ENCODE data around the gene TBCK. TPM values are rescaled to one million over a fixed set of nuclear protein-coding genes. Genes with fewer than 3 reads are reported as not detected.

TBCK gene
- polyA plus RNA-seq, 6 donors from 2014 or later = 11.3 to 34.9 (median 22.2) TPM

GRCh38 chr4:106104276-106104675 lies 211.7 kb downstream of the TBCK start:
- Mint-ChIP-seq H3K27ac (no peak overlapping the region), H3K4me1 (peaks cover 0 to 5% (median 0%) of the 10 kb centered on the region in 3 donors), H3K36me3 (peaks cover 63 to 76% of the 10 kb centered on the region in 2 donors), H3K4me3 (no peak overlapping the region), H3K9me3 (peaks cover 5 to 19% (median 11%) of the 10 kb centered on the region in 7 donors), H3K27me3 (no peaks in the 10 kb centered on the region)
- DNase-seq = no peak
- ATAC-seq (ENCODE audit: low read depth in 2 of 2) = no peak

- H3K9me3 Mint-ChIP-seq = peaks cover 0 to 11% (median 4%) of the 10 kb centered on the region in 7 donors
- H3K27ac Mint-ChIP-seq = peak overlapping the region in 1 of 6 donors; percentile 49
- H3K4me3 Mint-ChIP-seq = no peak overlapping the region
- no peaks in the 10 kb centered on the region for H3K4me1 Mint-ChIP-seq
- no peak for ATAC-seq (ENCODE audit: low read depth in 2 of 2)
- peaks cover 38 to 55% of the 10 kb centered on the region in 2 donors for H3K36me3 Mint-ChIP-seq
- DNase-seq = no peak
- H3K27me3 Mint-ChIP-seq = no peaks in the 10 kb centered on the region
Measured at GRCh38 chr4:106096454-106096853, 219.6 kb downstream of the TBCK start.

DNA sequence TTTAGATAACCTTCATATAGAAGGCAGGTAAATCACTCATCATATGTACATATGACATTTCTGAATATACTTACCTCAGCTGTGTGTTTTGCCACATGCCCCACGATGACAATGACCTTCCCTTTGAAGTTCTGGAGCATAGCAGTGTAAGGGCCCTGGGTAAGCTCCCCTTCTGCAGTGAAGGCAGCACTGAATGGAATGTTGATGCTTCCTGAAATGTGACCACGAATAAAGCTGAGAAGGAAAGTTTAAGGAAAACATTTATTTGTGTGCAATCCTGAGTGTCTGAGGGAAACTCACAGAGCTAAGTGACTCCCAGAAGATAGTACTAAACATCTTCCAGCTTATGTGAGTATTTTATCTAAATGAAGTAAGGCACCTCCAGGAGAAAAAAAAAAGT lies 220.6 kb downstream of the TBCK start:
- Mint-ChIP-seq H3K27ac (no peak overlapping the region), H3K36me3 (peaks cover 42 to 57% of the 10 kb centered on the region in 2 donors), H3K27me3 (no peaks in the 10 kb centered on the region), H3K4me3 (no peak overlapping the region), H3K4me1 (no peaks in the 10 kb centered on the region), H3K9me3 (peaks cover 4 to 21% (median 14%) of the 10 kb centered on the region in 7 donors)
- ATAC-seq (ENCODE audit: low read depth in 2 of 2) (no peak), DNase-seq (no peak)

DNA sequence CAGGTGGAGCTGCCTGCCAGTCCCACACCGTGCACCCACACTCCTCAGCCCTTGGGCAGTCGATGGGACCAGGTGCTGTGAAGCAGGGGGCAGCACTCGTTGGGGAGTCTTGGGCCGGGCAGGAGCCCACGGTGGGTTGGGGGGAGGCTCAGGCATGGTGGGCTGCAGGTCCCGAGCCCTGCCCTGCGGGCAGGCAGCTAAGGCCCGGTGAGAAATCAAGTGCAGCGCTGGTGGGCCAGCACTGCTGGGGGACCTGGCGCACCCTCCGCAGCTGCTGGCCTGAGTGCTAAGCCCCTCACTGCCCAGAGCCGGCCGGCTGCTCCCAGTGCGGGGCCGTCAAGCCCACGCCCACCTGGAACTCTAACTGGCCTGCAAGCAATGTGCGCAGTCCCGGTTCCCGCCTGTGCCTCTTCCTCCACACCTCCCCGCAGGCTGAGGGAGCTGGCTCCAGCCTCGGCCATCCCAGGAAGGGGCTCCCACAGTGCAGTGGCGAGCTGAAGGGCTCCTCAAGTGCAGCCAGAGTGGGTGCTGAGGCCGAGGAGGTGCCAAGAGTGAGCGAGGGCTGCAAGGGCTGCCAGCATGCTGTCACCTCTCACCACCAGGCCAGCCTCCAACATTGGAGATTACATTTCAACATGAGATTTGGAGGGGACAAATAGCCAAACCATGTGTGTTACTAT lies 223.5 kb downstream of the TBCK start:
- Mint-ChIP-seq H3K36me3 (peaks cover 68 to 72% of the 10 kb centered on the region in 2 donors), H3K9me3 (peaks cover 10 to 47% (median 38%) of the 10 kb centered on the region in 7 donors), H3K4me3 (no peak overlapping the region), H3K27ac (no peak overlapping the region), H3K27me3 (no peaks in the 10 kb centered on the region), H3K4me1 (no peaks in the 10 kb centered on the region)
- ATAC-seq (ENCODE audit: low read depth in 2 of 2) (no peak), DNase-seq (no peak)

- Mint-ChIP-seq H3K4me3 (no peak overlapping the region), H3K4me1 (peaks cover 0 to 3% (median 0%) of the 10 kb centered on the region in 3 donors), H3K27me3 (no peaks in the 10 kb centered on the region), H3K36me3 (peaks cover 67 to 81% of the 10 kb centered on the region in 2 donors), H3K27ac (peak overlapping the region in 1 of 6 donors; percentile 27), H3K9me3 (peaks cover 12 to 60% (median 43%) of the 10 kb centered on the region in 7 donors)
- DNase-seq (no peak), ATAC-seq (ENCODE audit: low read depth in 2 of 2) (no peak)
Measured at GRCh38 chr4:106090826-106091225, 225.2 kb downstream of the TBCK start.

- no peak overlapping the region for H3K4me3 Mint-ChIP-seq
- ATAC-seq (ENCODE audit: low read depth in 2 of 2) (no peak), DNase-seq (no peak)
- H3K36me3 Mint-ChIP-seq = peaks cover 79 to 89% of the 10 kb centered on the region in 2 donors
- H3K27me3 Mint-ChIP-seq = no peaks in the 10 kb centered on the region
- no peak overlapping the region for H3K27ac Mint-ChIP-seq
- peaks cover 24 to 90% (median 62%) of the 10 kb centered on the region in 7 donors for H3K9me3 Mint-ChIP-seq
- H3K4me1 Mint-ChIP-seq = peaks cover 13 to 21% (median 13%) of the 10 kb centered on the region in 3 donors
Measured at GRCh38 chr4:106083065-106083464, 232.9 kb downstream of the TBCK start.

GRCh38 chr4:106080376-106080775 lies 235.6 kb downstream of the TBCK start:
- Mint-ChIP-seq H3K4me3 (no peak overlapping the region), H3K27ac (no peak overlapping the region), H3K9me3 (peaks cover 25 to 79% (median 68%) of the 10 kb centered on the region in 7 donors), H3K27me3 (no peaks in the 10 kb centered on the region), H3K4me1 (peaks cover 13 to 15% (median 13%) of the 10 kb centered on the region in 3 donors), H3K36me3 (peaks cover 84 to 90% of the 10 kb centered on the region in 2 donors)
- ATAC-seq (ENCODE audit: low read depth in 2 of 2) (no peak), DNase-seq (no peak)

DNA sequence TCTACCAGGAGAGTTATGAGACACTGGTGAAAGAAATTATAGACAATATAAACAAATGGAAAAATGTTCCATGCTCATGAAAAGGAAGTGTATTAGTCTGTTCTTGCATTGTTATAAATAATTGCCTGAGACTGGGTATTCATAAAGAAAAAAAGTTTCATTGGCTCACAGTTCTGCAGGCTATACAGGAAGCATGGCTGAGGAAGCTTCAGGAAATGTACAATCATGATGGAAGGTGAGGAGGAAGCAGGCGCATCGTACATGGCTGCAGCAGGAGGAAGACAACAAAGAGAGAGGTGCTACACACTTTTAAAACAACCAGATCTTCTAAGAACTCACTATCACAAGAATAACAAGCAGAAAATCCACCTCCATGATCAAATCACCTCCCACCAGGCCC lies 236.4 kb downstream of the TBCK start:
- peaks cover 13 to 15% (median 13%) of the 10 kb centered on the region in 3 donors for H3K4me1 Mint-ChIP-seq
- DNase-seq (no peak), ATAC-seq (ENCODE audit: low read depth in 2 of 2) (no peak)
- H3K27me3 Mint-ChIP-seq = no peaks in the 10 kb centered on the region
- H3K9me3 Mint-ChIP-seq = peaks cover 21 to 79% (median 68%) of the 10 kb centered on the region in 7 donors
- peaks cover 83 to 91% of the 10 kb centered on the region in 2 donors for H3K36me3 Mint-ChIP-seq
- peak overlapping the region in 2 of 6 donors; percentile 3 to 29 for H3K27ac Mint-ChIP-seq
- H3K4me3 Mint-ChIP-seq = peak overlapping the region in 1 of 8 donors; percentile 17

GRCh38 chr4:106065018-106065417 lies 251.0 kb downstream of the TBCK start:
- Mint-ChIP-seq H3K4me1 (no peaks in the 10 kb centered on the region), H3K36me3 (peaks cover 0 to 4% of the 10 kb centered on the region in 2 donors), H3K9me3 (peaks cover 0 to 12% (median 6%) of the 10 kb centered on the region in 7 donors), H3K27me3 (no peaks in the 10 kb centered on the region), H3K27ac (no peak overlapping the region), H3K4me3 (no peak overlapping the region)
- DNase-seq = no peak
- no peak for ATAC-seq (ENCODE audit: low read depth in 2 of 2)

DNA sequence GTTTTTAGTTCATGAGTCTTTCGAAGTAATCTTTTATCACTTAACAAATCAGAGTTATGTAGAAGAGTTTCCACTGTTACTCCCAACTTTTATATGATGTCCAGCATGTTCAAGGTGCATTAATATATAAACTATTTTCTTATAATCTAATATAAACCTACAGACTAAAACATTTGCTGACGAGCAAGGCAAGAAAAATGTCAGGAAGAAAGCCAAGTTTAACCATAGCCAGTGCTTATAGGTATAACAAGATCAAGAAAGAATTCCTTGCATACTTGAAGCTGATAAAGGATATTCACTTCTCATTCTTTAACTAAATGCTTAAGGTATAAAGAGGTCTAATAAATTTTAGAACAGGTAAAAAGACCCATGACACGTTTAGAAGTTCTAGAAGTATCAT lies 253.0 kb downstream of the TBCK start:
- Mint-ChIP-seq H3K36me3 (peaks cover 0 to 5% of the 10 kb centered on the region in 2 donors), H3K4me1 (no peaks in the 10 kb centered on the region)

DNA sequence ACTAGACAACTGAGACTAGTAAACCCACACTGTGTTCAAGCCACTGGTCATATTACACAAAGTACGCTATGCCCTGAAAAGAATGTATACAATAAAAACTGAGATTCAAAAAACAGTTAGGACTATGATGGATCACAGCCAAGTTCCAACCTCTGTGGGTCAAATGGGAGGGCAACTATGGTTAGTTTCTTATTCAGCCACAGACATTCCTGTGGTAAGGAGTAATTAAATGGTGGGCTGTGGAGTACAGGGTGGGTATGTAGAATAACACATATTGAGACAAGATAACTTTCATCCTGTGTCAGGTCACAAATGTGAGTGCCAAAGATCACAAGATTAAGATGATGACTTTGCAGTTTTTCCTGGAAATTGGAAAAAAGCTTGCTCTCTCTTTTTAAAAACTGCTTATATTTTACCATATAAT lies 253.5 kb downstream of the TBCK start:
- DNase-seq = no peak
- ATAC-seq (ENCODE audit: low read depth in 2 of 2) = no peak
- peaks cover 0 to 3% (median 0%) of the 10 kb centered on the region in 7 donors for H3K9me3 Mint-ChIP-seq
- no peaks in the 10 kb centered on the region for H3K27me3 Mint-ChIP-seq
- H3K4me3 Mint-ChIP-seq = no peak overlapping the region
- peaks cover 0 to 7% of the 10 kb centered on the region in 2 donors for H3K36me3 Mint-ChIP-seq
- H3K27ac Mint-ChIP-seq = no peak overlapping the region
- H3K4me1 Mint-ChIP-seq = no peaks in the 10 kb centered on the region

More for the DNA sequence above, 253.0 kb downstream of the TBCK start:
- no peak overlapping the region for H3K27ac Mint-ChIP-seq
- DNase-seq (no peak), ATAC-seq (ENCODE audit: low read depth in 2 of 2) (no peak)
- H3K4me3 Mint-ChIP-seq = no peak overlapping the region
- peaks cover 0 to 3% (median 0%) of the 10 kb centered on the region in 7 donors for H3K9me3 Mint-ChIP-seq
- H3K27me3 Mint-ChIP-seq = no peaks in the 10 kb centered on the region

DNA sequence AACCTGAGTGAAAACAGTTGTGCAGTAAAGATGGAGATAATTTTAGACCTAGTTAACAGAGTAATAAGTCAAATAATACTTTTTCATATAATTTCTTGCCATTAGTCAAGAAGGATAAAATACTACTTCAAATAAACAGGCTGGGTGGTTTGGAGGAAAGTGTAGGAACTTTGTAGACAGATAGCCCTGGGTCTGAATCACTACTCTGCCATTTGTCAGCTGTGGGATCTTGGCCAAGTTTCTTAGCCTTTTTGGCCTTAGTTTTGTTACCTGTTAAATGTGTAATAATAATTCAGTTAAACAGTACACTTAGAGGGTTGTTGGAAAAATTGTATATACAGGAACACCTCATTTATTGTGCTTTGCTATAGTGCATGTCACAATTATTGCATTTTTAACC lies 257.1 kb downstream of the TBCK start:
- no peak for DNase-seq
- Mint-ChIP-seq H3K36me3 (peaks cover 0 to 9% of the 10 kb centered on the region in 2 donors), H3K4me3 (no peak overlapping the region), H3K9me3 (no peaks in the 10 kb centered on the region), H3K4me1 (no peaks in the 10 kb centered on the region), H3K27me3 (no peaks in the 10 kb centered on the region), H3K27ac (no peak overlapping the region)
- no peak for ATAC-seq (ENCODE audit: low read depth in 2 of 2)

DNA sequence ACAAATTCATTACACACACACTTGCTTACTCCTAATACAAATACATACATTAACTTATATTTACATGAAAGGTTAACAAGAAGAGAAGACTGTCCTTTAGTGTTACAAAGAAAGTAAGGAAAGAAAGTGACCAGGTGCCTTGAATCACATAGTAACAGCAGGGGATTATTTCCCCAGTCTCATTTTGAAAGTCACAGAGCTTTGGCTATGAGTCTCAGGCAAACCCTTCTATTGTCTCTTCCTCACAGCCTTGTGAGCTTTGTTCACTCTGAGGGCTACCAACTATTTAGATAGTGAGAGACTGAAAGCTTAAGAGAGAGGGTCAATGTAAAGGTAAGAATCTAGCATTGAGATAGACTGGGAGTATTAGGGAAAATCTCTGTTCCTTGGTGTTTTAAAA lies 259.1 kb downstream of the TBCK start:
- Mint-ChIP-seq H3K9me3 (no peaks in the 10 kb centered on the region), H3K4me1 (no peaks in the 10 kb centered on the region), H3K27ac (no peak overlapping the region), H3K4me3 (no peak overlapping the region), H3K27me3 (no peaks in the 10 kb centered on the region), H3K36me3 (peaks cover 0 to 9% of the 10 kb centered on the region in 2 donors)
- no peak for DNase-seq
- no peak for ATAC-seq (ENCODE audit: low read depth in 2 of 2)

- Mint-ChIP-seq H3K36me3 (peaks cover 0 to 11% of the 10 kb centered on the region in 2 donors), H3K9me3 (no peaks in the 10 kb centered on the region), H3K27me3 (no peaks in the 10 kb centered on the region), H3K27ac (no peak overlapping the region), H3K4me1 (no peaks in the 10 kb centered on the region), H3K4me3 (no peak overlapping the region)
- no peak for DNase-seq
- no peak for ATAC-seq (ENCODE audit: low read depth in 2 of 2)
Measured at GRCh38 chr4:106051514-106051913, 264.5 kb downstream of the TBCK start.

All from naive B cell (primary cell).